SH-SY5Y (cell line): ENCODE measurements around the gene ATAD2B.

Experiments used
- GATA2 ChIP-seq: IDR thresholded peaks from 2 replicates; pipeline ENCODE4 v1.6.1; 2011; ENCODE audit warnings: mild to moderate bottlenecking, low read depth, low read length
- GATA3 ChIP-seq: IDR thresholded peaks from 2 replicates; pipeline ENCODE4 v1.6.1; 2011; ENCODE audit warnings: low read depth, mild to moderate bottlenecking, low read length, moderate library complexity

- no peak for TF ChIP-seq GATA2
- no peak for TF ChIP-seq GATA3
Observed at GRCh38 chr2:23850564-23851256, 76.2 kb downstream of the ATAD2B start.
